ENCODE results near the gene SFXN3.

Gene SFXN3

DNA sequence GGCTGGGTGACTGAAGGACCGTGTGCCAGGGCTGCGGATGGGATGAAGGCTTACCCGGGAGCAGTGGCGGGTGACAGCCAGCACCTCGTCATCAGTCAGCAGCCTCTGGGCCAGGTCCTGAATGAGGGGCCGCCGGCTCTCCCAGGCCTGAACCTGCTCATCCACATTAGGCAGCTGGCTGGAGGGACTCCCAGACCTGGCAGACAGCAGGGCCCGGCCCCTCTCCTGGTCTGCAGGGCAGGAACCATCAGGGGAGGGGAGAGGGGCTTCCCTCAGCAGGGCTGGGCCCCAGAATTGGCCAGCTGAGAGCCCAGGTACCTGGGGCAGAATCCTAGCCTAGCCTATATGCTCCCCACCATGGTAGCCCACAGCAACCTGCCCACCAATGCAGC is 15.5 kb upstream of the SFXN3 start:
- TF ChIP-seq GATA2 (IDR thresholded peaks at IDR 0.05; ENCODE audit: low read depth, low read length) (no peak), GATA3 (IDR thresholded peaks at IDR 0.05; ENCODE audit: low read depth, low read length) (no peak)

- TF ChIP-seq GATA2 (IDR thresholded peaks at IDR 0.05; ENCODE audit: low read depth, low read length), result no peak
- no peak for TF ChIP-seq GATA3 (IDR thresholded peaks at IDR 0.05; ENCODE audit: low read depth, low read length)
Measured at GRCh38 chr10:101016814-101017213, 14.2 kb upstream of the SFXN3 start.

DNA sequence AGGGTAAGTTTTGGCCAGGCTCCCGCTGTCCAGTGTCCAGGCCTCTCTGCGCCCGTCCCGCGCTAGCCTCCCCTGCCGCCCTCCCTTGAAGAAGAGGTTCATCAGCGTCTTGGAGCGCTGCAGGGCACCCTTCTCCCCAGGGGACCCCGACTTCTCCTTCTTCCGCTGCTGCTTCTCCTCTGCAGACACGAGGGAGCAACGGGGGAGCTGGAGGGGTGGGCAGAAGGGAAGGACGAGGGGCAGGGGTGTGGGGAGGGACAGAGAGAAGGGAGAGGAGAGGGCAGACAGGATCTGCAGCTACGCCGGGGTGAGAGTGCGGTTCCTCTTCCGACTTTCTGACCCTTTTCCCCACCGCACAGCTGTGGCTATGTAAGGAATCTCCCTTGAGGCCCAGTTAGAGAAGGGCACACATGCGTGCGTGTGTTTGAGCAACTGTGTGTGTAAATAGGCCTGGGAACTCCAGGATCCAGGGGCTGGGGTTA is 12.9 kb upstream of the SFXN3 start:
- TF ChIP-seq GATA3 (IDR thresholded peaks at IDR 0.05; ENCODE audit: low read depth, low read length) (no peak), GATA2 (IDR thresholded peaks at IDR 0.05; ENCODE audit: low read depth, low read length) (no peak)

- TF ChIP-seq GATA2 (IDR thresholded peaks at IDR 0.05; ENCODE audit: low read depth, low read length), result no peak
- TF ChIP-seq GATA3 (IDR thresholded peaks at IDR 0.05; ENCODE audit: low read depth, low read length), result no peak
Measured at GRCh38 chr10:101018600-101019439, 12.2 kb upstream of the SFXN3 start.

DNA sequence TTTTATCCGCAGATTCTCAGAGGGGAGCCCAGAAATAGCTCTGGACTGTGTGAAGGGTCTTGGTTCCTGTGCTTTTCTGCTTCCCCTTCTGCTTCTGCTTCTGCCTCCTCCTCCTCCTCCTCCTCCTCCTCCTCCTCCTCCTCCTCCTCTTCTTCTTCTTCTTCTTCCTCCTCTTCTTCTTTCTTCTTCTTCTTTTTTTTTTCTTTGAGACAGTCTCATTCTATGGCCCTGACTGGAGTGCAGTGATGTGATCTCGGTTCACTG is 11.7 kb upstream of the SFXN3 start:
- TF ChIP-seq GATA3 (IDR thresholded peaks at IDR 0.05; ENCODE audit: low read depth, low read length), result no peak
- no peak for TF ChIP-seq GATA2 (IDR thresholded peaks at IDR 0.05; ENCODE audit: low read depth, low read length)

DNA sequence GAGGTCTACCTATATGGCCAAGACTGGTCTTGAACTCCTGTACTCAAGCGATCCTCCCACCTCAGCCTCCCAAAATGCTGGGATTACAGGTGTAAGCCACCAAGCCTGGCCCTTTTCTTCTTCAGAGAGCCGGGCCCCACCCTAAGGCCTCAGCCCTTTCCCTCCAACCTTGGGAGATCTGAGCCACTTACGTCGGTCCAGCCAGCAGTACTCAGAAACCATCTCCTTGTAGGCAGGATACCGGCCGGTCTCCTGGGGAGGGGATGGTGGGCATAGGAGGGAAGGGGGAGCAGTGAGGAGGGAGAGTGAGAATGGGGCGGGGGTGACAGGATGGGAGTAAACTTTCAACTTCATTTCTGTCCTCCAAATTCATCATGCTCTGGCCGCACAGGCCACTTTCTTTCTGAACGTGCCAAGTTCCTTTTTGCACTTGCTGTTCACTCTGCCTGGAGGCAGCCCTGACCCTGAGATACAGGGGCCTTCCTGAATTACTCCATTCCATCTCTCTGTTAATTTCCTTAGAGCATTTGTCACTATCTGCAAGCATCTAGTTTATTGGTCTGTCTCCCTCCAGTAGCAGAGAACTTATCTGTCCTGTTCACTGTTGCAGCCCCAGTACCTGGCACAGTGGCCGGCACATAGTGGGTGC is 10.5 kb upstream of the SFXN3 start:
- no peak for TF ChIP-seq GATA2 (IDR thresholded peaks at IDR 0.05; ENCODE audit: low read depth, low read length)
- no peak for TF ChIP-seq GATA3 (IDR thresholded peaks at IDR 0.05; ENCODE audit: low read depth, low read length)

DNA sequence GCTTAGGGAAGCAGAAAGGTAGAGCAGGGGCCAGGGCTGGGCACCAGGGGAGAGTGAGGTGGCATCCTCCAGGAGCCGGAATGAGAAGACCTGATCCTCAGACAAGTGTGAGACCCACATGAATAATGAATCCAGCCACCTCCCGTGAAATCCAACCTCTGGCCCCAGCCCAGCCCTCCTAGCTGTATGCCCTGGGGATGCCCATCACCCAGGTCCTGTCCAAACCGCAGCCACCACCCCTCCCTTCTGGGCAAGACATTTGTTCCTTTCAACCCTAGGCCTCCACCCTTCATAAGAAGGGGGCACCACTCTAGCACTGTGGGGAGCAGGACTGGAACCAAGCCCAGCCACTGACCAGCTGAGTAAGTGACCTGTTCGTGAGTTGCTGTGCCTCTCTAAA is 9.8 kb upstream of the SFXN3 start:
- no peak for TF ChIP-seq GATA2 (IDR thresholded peaks at IDR 0.05; ENCODE audit: low read depth, low read length)
- no peak for TF ChIP-seq GATA3 (IDR thresholded peaks at IDR 0.05; ENCODE audit: low read depth, low read length)

DNA sequence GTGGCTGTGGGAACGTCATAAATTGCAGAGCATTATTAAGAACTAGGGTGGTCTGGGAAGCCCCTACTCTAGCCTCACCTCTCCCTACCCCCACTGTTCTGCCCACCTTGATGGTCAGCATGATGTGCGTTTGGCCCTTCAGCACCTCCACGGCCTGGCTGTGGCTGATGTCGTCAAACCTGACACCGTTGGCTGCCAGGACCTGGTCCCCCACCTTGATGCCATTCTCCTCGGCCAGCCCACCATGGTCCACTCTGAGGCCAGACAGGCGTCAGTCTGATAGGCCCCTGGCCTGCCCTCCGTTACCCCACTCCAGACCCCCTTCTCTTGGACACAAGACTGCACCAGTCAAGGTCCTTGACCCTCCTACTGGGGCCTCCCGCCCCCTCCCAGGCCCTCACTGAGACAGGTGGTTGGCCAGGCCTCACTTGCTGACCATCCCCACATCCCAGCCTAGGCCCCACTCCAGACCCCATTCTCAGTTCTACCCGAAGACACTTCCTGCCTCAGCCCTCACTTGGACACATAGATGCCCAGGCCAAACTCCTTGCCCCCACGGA is 9.3 kb upstream of the SFXN3 start:
- TF ChIP-seq GATA2 (IDR thresholded peaks at IDR 0.05; ENCODE audit: low read depth, low read length), result no peak
- no peak for TF ChIP-seq GATA3 (IDR thresholded peaks at IDR 0.05; ENCODE audit: low read depth, low read length)

- TF ChIP-seq GATA3 (IDR thresholded peaks at IDR 0.05; ENCODE audit: low read depth, low read length), result no peak
- no peak for TF ChIP-seq GATA2 (IDR thresholded peaks at IDR 0.05; ENCODE audit: low read depth, low read length)
Measured at GRCh38 chr10:101022967-101023705, 7.9 kb upstream of the SFXN3 start.

DNA sequence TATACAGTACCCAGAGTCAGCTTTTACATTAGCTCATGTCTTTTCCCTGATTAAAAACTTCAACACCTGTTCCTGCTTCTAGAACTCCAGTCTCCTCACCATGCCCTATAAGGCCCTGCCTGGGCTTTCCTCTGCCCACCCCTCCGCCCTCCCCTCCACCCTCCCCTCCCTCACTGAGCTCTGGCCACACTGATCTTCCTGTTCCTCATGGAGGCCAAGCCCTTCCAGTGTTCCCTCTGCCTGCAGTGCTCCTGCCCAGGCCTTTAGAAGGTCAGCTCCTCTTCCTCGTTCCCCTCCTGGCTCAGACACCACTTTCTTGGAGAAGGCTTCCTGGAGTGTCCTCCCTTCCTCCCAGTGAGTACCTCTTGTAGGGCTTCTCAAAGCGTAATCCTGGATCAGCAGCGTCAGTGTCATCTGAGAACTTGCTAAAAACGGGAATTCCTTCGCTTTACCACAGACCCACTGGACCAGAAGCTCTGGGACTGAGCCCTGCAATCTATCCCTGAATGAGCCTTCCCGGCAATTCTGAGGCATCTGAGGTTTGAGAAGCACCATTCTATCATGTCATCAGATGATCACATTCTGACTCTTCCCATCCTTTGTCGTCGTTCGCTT is 3.8 kb upstream of the SFXN3 start:
- TF ChIP-seq GATA3 (IDR thresholded peaks at IDR 0.05; ENCODE audit: low read depth, low read length) (no peak), GATA2 (IDR thresholded peaks at IDR 0.05; ENCODE audit: low read depth, low read length) (no peak)

- 0 out of 2 replicates have a peak, but pooled peaks have one; percentile 34 for TF ChIP-seq GATA2 (IDR thresholded peaks at IDR 0.05; ENCODE audit: low read depth, low read length)
- no peak for TF ChIP-seq GATA3 (IDR thresholded peaks at IDR 0.05; ENCODE audit: low read depth, low read length)
Measured at GRCh38 chr10:101028446-101029337, 2.3 kb upstream of the SFXN3 start.

DNA sequence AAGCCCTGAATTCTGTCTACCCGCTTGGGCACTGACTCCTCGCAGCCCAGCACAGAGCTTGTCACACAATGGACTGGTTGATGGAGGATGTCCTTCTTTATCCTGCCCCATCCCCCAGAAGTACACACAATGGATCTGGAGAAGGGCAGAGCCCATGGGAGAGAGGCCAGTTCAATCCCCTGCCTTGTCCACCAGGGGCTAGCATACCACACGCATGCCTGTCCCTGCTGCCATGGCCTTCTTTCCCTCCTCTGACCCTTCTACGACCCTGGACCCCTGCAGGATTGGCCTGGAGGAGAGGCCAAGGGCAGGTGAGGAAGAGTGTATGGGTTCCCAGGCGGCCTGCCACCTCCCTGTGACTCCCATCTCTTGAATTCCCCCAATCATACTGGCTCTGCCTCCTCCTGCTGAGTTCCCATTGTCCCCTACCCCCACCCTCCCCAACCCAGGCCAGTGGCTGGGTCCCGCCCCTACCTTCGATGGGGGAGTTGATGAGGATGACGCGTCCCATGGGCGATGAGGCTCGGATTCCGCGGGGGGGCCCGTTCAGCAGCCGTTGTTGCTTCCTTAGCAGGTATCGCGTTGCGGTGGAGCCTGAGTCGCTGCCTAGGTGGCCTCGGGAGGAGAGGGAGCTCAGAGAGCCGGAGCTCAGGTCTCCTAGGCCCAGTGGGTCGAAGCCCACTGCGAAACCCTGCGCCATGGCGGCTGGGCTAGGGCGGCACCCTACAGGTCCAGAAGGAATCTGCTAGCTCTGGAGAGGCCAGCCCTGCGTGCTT is 1.3 kb upstream of the SFXN3 start:
- TF ChIP-seq GATA2 (IDR thresholded peaks at IDR 0.05; ENCODE audit: low read depth, low read length), result no peak
- no peak for TF ChIP-seq GATA3 (IDR thresholded peaks at IDR 0.05; ENCODE audit: low read depth, low read length)

All from SH-SY5Y (cell line).